GM12878 (cell line): ENCODE data around the gene ADAM19. TPM values are rescaled to one million over a fixed set of nuclear protein-coding genes. Genes with fewer than 3 reads are reported as not detected.

ENCODE experiments used
- ATAC-seq: fragments of 200-7000 bp; cut with Tn5 transposase; 3 replicates; pipeline ENCODE4 v1.9.1; 2020; ENCODE audit warnings: mild to moderate bottlenecking, moderate library complexity
- BruUV-seq: library from RNA; stranded (reverse); fragments of 400-500 nt; replicated peaks from 2 replicates; lab custom pipeline; 2021; lab: Mats Ljungman, UMichigan
- CTCF ChIA-PET: fragments of 300-600 bp; sonication (Branson Sonifier 250); formaldehyde crosslinking; extraction: SDS; loops from one replicate; lab custom pipeline; 2021; ENCODE audit warnings: inconsistent platforms; lab: Yijun Ruan, JAX
- POLR2A ChIA-PET: fragments of 350-600 bp; formaldehyde crosslinking; extraction: SDS; loops from one replicate; lab custom pipeline; 2021; ENCODE audit warnings: inconsistent platforms; lab: Charles Lee
- RAD21 ChIA-PET: fragments of 300-600 bp; sonication (Branson Sonifier 250); formaldehyde crosslinking; loops from one replicate; lab custom pipeline; 2023; ENCODE audit warnings: antibody characterized with exemption; ENCODE audit not compliant: unreplicated experiment; lab: Charles Lee
- SMC1A ChIA-PET: fragments of 300-600 bp; sonication (Branson Sonifier 250); formaldehyde crosslinking; loops from one replicate; lab custom pipeline; 2023; ENCODE audit not compliant: unreplicated experiment, uncharacterized antibody; lab: Charles Lee
- DNase-seq: peaks from one replicate; pipeline ENCODE4 v3.0.0-alpha.2; 2011; ENCODE audit warnings: low read depth, low spot score
- FAIRE-seq: peaks from 3 replicates; lab custom pipeline; 2011; peaks lifted over from hg19 to GRCh38; lab: Jason Lieb, UNC
- H2AFZ ChIP-seq: 2 replicates; pipeline ENCODE4 v1.6.0; 2011; ENCODE audit warnings: low read depth, low read length, control low read depth; ENCODE audit not compliant: control insufficient read depth
- H3K27ac ChIP-seq: 2 replicates; pipeline ENCODE4 v1.5.1; 2011; ENCODE audit warnings: control low read depth; ENCODE audit not compliant: control insufficient read depth, insufficient read depth
- H3K27me3 ChIP-seq, 2 experiments: replicated peaks in 1 of 2; 2 replicates each; pipeline versions ENCODE4 v1.6.0 to v1.6.1; 2011; ENCODE audit warnings: low read length in 1 of 2; ENCODE audit not compliant: control insufficient read depth in 2 of 2, insufficient read depth in 2 of 2
- H3K36me3 ChIP-seq, 2 experiments: 2 replicates each; pipeline ENCODE4 v1.5.1; 2011; ENCODE audit warnings: low read length in 1 of 2; ENCODE audit not compliant: control insufficient read depth in 2 of 2, insufficient read depth in 2 of 2
- H3K4me1 ChIP-seq: 2 replicates; pipeline ENCODE4 v1.6.1; 2011; ENCODE audit warnings: mild to moderate bottlenecking, low read length, moderate library complexity, mixed read lengths; ENCODE audit not compliant: control insufficient read depth, insufficient read depth
- H3K4me2 ChIP-seq: 2 replicates; pipeline ENCODE4 v1.6.0; 2011; ENCODE audit warnings: control low read depth; ENCODE audit not compliant: control insufficient read depth, insufficient read depth
- H3K4me3 ChIP-seq: fragments of 200-600 bp; sonication (generic); 2 replicates; pipeline ENCODE4 v1.5.1; 2016
- H3K79me2 ChIP-seq: 2 replicates; pipeline ENCODE4 v1.6.0; 2011; ENCODE audit warnings: low read length; ENCODE audit not compliant: control insufficient read depth, insufficient read depth
- H3K9ac ChIP-seq: 2 replicates; pipeline ENCODE4 v1.8.0; 2011; ENCODE audit warnings: low read length, control low read depth, mixed read lengths; ENCODE audit not compliant: control insufficient read depth, insufficient read depth
- H3K9me3 ChIP-seq: replicated peaks from 3 replicates; pipeline ENCODE4 v1.5.1; 2011; ENCODE audit warnings: mild to moderate bottlenecking, low read length; ENCODE audit not compliant: control insufficient read depth, insufficient read depth
- H4K20me1 ChIP-seq: 2 replicates; pipeline ENCODE4 v1.6.0; 2011; ENCODE audit not compliant: control insufficient read depth, insufficient read depth
- E4F1 ChIP-seq: fragments of 450-650 bp; IDR thresholded peaks from 2 replicates; pipeline ENCODE4 v1.6.1; 2018; ENCODE audit warnings: borderline replicate concordance, mild to moderate bottlenecking; ENCODE audit not compliant: partially characterized antibody
- EGR1 ChIP-seq, 2 experiments: IDR thresholded peaks; 1 replicate in 1 of 2; 2 replicates in 1 of 2; pipeline ENCODE4 v1.6.1; 2011 to 2012; ENCODE audit warnings: low read depth in 2 of 2, low read length in 2 of 2, borderline replicate concordance in 1 of 2, mild to moderate bottlenecking in 1 of 2, moderate library complexity in 1 of 2
- GABPA ChIP-seq: IDR thresholded peaks from 2 replicates; pipeline ENCODE4 v1.6.1; 2014; ENCODE audit warnings: antibody characterized with exemption, low read depth, mild to moderate bottlenecking, inconsistent platforms
- MLLT1 ChIP-seq: fragments of 450-650 bp; IDR thresholded peaks from 2 replicates; pipeline ENCODE4 v1.6.1; 2016; ENCODE audit warnings: mild to moderate bottlenecking
- MTA3 ChIP-seq: IDR thresholded peaks from 2 replicates; pipeline ENCODE4 v1.6.1; 2012; ENCODE audit warnings: low read length, inconsistent platforms, borderline replicate concordance
- NFXL1 ChIP-seq: fragments of 450-650 bp; IDR thresholded peaks from 2 replicates; pipeline ENCODE4 v1.6.1; 2017; ENCODE audit warnings: antibody characterized with exemption, mild to moderate bottlenecking, borderline replicate concordance
- NR2F1 ChIP-seq: fragments of 450-650 bp; conservative IDR thresholded peaks from 2 replicates; pipeline ENCODE4 v1.6.1; 2017; ENCODE audit warnings: mild to moderate bottlenecking
- PBX3 ChIP-seq: IDR thresholded peaks from 2 replicates; pipeline ENCODE4 v1.6.1; 2011; ENCODE audit warnings: mild to moderate bottlenecking, low read depth, low read length, moderate library complexity; ENCODE audit not compliant: insufficient replicate concordance
- RAD21 ChIP-seq: IDR thresholded peaks from 2 replicates; pipeline ENCODE4 v1.6.1; 2011; ENCODE audit warnings: mild to moderate bottlenecking, low read depth, low read length, moderate library complexity; ENCODE audit not compliant: insufficient read depth
- ZBTB4 ChIP-seq: fragments of 450-650 bp; formaldehyde crosslinking; IDR thresholded peaks from 2 replicates; pipeline ENCODE4 v1.4.0; 2022; ENCODE audit warnings: mild to moderate bottlenecking, moderate library complexity
- ZNF217 ChIP-seq: fragments of 450-650 bp; IDR thresholded peaks from 2 replicates; pipeline ENCODE4 v1.6.1; 2017; ENCODE audit warnings: antibody characterized with exemption, mild to moderate bottlenecking
- WGBS: methylation state at CpG from one replicate; pipeline ENCODE4 v1.1.6; 2016; ENCODE audit warnings: low lambda C conversion rate; ENCODE audit not compliant: insufficient replicate concordance, insufficient coverage; ENCODE audit errors: missing lambda C conversion rate; 5-methylcytosine and 5-hydroxymethylcytosine counted together
- in situ Hi-C: fragments of 300-500 bp; cut with MboI; formaldehyde crosslinking; loops from 9 replicates; pipeline ENCODE4 v1.14.3; 2018; ENCODE audit warnings: mixed read lengths
- intact Hi-C: fragments of 100-400 bp; cut with micrococcal nuclease; formaldehyde crosslinking; loops from one replicate; pipeline ENCODE4 v1.14.2; 2022; ENCODE audit not compliant: unreplicated experiment
- polyA plus RNA-seq, 11 experiments: library from polyadenylated mRNA; depleted of rRNA in 4 of 11; unstranded in 6 of 11; stranded (reverse) in 5 of 11; fragments of >200 nt; fragmentation: Nextera tagmentation in 4 of 11; fragmentation: Illumina TruSeq in 1 of 11; extraction: Ambion mirVana in 4 of 11; extraction: Trizol in 1 of 11; gene quantifications; 1 replicate in 1 of 11; 2 replicates in 10 of 11; pipeline versions ENCODE4 v1.2.1 to v1.2.3, GENCODE V29; 2011 to 2016; ENCODE audit warnings: inconsistent platforms in 2 of 11, missing spikeins in 2 of 11, low read depth in 1 of 11
- total RNA-seq, 4 experiments: library from RNA; depleted of rRNA in 3 of 4; stranded (reverse); fragments of >200 nt in 3 of 4; fragmentation: Illumina TruSeq in 1 of 4; extraction: Trizol in 1 of 4; gene quantifications; 2 replicates each; pipeline versions ENCODE4 v1.2.1 to v1.2.3, GENCODE V29; 2013 to 2021

ADAM19 gene
- total and polyA plus RNA-seq, 10 of the 15 experiments (the other 5 are each of a cell fraction or from before 2014, with no cell fraction given): 16.0 to 92.8 (median 44.7) TPM

- H3K27ac ChIP-seq: no peak overlapping the region
- ChIA-PET CTCF (interaction anchor here (0.9 kb wide), 1 partner anchor 61 kb away, joined by 3 read pairs; no protein-coding TSS in a partner anchor), RAD21 (no interaction called here), POLR2A (interaction anchor here (0.5 kb wide), 1 partner anchor 75 kb away, joined by 3 read pairs; no protein-coding TSS in a partner anchor), SMC1A (no interaction called here)
- peaks cover 8 to 24% of the 10 kb centered on the region in 2 experiments; a peak in 3 of 4 replicates for H3K36me3 ChIP-seq
- intact Hi-C loops (no loop called here), in situ Hi-C loops (no loop called here)
- H3K4me2 ChIP-seq: no peak overlapping the region
- no peaks in the 10 kb centered on the region for H4K20me1 ChIP-seq
- ATAC-seq (no peak), DNase-seq (no peak), FAIRE-seq (no peak)
- no peak overlapping the region for H3K4me3 ChIP-seq
- H3K9ac ChIP-seq: no peak overlapping the region
- no peak overlapping the region for H2AFZ ChIP-seq
- WGBS: 89% methylated on average over 9 of the region's 9 CpGs
- H3K27me3 ChIP-seq: no peaks in the 10 kb centered on the region
- no TSS peak for BruUV-seq
- TF ChIP-seq ZBTB4 (CRISPR knock-in tag): no peak
- TF ChIP-seq EGR1 (IDR thresholded peaks at IDR 0.05; ENCODE audit: borderline replicate concordance in 1 of 2, low read depth in 2 of 2, low read length in 2 of 2): no peak
- no peak for TF ChIP-seq NR2F1
- TF ChIP-seq NFXL1: no peak
- TF ChIP-seq RAD21: no peak
- no peak for TF ChIP-seq MLLT1
- TF ChIP-seq GABPA: no peak
- no peak for TF ChIP-seq MTA3
- TF ChIP-seq E4F1: no peak
- TF ChIP-seq PBX3: no peak
- TF ChIP-seq ZNF217: no peak
- H3K79me2 ChIP-seq: no peaks in the 10 kb centered on the region
- H3K4me1 ChIP-seq: peaks cover 4% of the 10 kb centered on the region
- H3K9me3 ChIP-seq: no peaks in the 10 kb centered on the region
These were observed 82.7 kb downstream of the ADAM19 start for GRCh38 chr5:157492886-157493285.
